Adrenal gland (tissue), 12 donors: ENCODE results near the gene BIN2. TPM values are rescaled to one million over a fixed set of nuclear protein-coding genes. Genes with fewer than 3 reads are reported as not detected.
"Not testable (repeated sequence)": the region's sequence is repeated elsewhere in the genome, so short reads cannot be mapped to it uniquely, and the experiment has no call there.

Experiments
- DNase-seq, 7 donors: peaks; one replicate each; pipeline ENCODE4 v3.0.0-alpha.2; 2019 to 2020
- H3K27ac ChIP-seq, 5 donors: fragments of 200-600 bp; sonication (generic) in 4 of 5; 1 replicate in 3 of 5; 2 replicates in 2 of 5; pipeline versions ENCODE4 v1.5.1 to v1.8.0; 2016 to 2020; ENCODE audit warnings: mild to moderate bottlenecking in 1 of 5
- H3K27me3 ChIP-seq: fragments of 200-600 bp; 2 replicates; pipeline ENCODE4 v1.8.0; 2021
- H3K36me3 ChIP-seq, 2 donors: fragments of 200-600 bp; replicated peaks in 1 of 2; 1 replicate in 1 of 2; 2 replicates in 1 of 2; pipeline versions ENCODE4 v1.5.1 to v1.8.0; 2018 to 2022
- H3K4me1 ChIP-seq, 2 donors: fragments of 200-600 bp; replicated peaks in 1 of 2; 1 replicate in 1 of 2; 2 replicates in 1 of 2; pipeline versions ENCODE4 v1.5.1 to v1.8.0; 2018 to 2021
- H3K4me3 ChIP-seq, 4 donors: fragments of 200-600 bp; sonication (generic) in 3 of 4; one replicate each; pipeline ENCODE4 v1.5.1; 2016 to 2018
- H3K9me3 ChIP-seq, 3 donors: fragments of 200-600 bp; sonication (generic) in 1 of 3; replicated peaks in 1 of 3; 1 replicate in 2 of 3; 2 replicates in 1 of 3; pipeline versions ENCODE4 v1.5.1 to v1.8.0; 2016 to 2021
- POLR2A ChIP-seq, 2 donors: fragments of 450-650 bp; IDR thresholded peaks; one replicate each; pipeline ENCODE4 v1.6.1; 2017; ENCODE audit warnings: antibody characterized with exemption in 2 of 2, mild to moderate bottlenecking in 2 of 2, moderate library complexity in 1 of 2
- WGBS, 4 donors: extraction: QIAGEN DNeasy Blood & Tissue Kit in 2 of 4; methylation state at CpG; one replicate each; pipeline versions ENCODE4 v1.1.5 to v1.1.7; 2013 to 2017; 5-methylcytosine and 5-hydroxymethylcytosine counted together
- intact Hi-C, 2 donors: fragments of 100-400 bp; cut with DNase I; formaldehyde crosslinking; loops; one replicate each; pipeline versions ENCODE4 v1.14.1 to v1.15.0; 2022 to 2023
- polyA plus RNA-seq, 3 donors: library from polyadenylated mRNA; stranded (reverse); fragments of 200-250 nt in 2 of 3; fragments of 350-450 nt in 1 of 3; fragmentation: Illumina TruSeq in 1 of 3; extraction: RNeasy Lipid Tissue Mini Kit (QIAGEN cat#74804) in 1 of 3; gene quantifications; one replicate each; pipeline ENCODE4 v1.2.3, GENCODE V29; 2013 to 2014
- total RNA-seq, 9 donors: library from RNA; depleted of rRNA in 4 of 9; stranded (reverse); fragments of >200 nt in 4 of 9; fragments of 120-200 nt in 1 of 9; fragmentation: NEBNext Ultra II Directional in 1 of 9; extraction: Animal tissue kit (Norgen Biotek cat#: 25700) in 1 of 9; gene quantifications; one replicate each; pipeline versions ENCODE4 v1.1.0 to v1.2.4, GENCODE V29; 2013 to 2023
- TF ChIP-seq, protein P1 (sequence below), 6 experiments: fragments of 450-650 bp in 4 of 6; fragments of 200-600 bp in 2 of 6; sonication (generic) in 1 of 6; IDR thresholded peaks; 1 replicate in 5 of 6; 2 replicates in 1 of 6; pipeline versions ENCODE4 v1.5.1 to v1.8.0; 2016 to 2021; ENCODE audit warnings: antibody characterized with exemption in 6 of 6, mild to moderate bottlenecking in 2 of 6, moderate library complexity in 1 of 6
- donor health status: healthy with polysubstance abuse.
- donor health status: Bipolar disorder and iron deficiency.
- donor health status: DM: yes; HTN: yes; CAD: no.
- donor health status: DM: no; HTN: no; CAD: no.
- donor health status: DM: no; HTN: no; CAD: no.
- donor health status: DM: yes; HTN: yes; CAD: no.

The BIN2 gene
- total and polyA plus RNA-seq, 12 donors: 2.3 to 16.6 (median 6.1) TPM

DNA sequence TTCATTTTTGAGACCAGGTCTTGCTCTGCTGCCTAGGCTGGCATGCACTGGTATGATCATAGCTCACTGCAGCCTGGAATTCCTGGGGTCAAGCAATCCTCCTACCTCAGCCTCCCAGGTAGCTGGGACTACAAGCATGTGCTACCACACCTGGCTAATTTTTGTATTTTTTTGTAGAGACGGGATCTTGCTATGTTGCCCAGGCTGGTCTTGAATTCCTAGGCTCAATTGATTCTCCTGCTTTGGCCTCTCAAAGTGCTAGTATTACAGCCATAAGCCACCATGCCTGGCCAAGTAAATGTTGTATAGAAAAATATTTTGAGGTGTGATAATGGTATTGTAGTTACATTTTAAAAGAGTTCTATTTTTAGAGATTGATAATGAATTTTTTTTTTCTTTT lies 12.6 kb downstream of the BIN2 start:
- 85 to 100% (median 93%) methylated on average over 1 of the region's 1 CpG for WGBS, 4 donors
- intact Hi-C loops: no loop called here
- no peak for TF ChIP-seq POLR2A (IDR thresholded peaks at IDR 0.05)
- TF ChIP-seq, protein P1, sequence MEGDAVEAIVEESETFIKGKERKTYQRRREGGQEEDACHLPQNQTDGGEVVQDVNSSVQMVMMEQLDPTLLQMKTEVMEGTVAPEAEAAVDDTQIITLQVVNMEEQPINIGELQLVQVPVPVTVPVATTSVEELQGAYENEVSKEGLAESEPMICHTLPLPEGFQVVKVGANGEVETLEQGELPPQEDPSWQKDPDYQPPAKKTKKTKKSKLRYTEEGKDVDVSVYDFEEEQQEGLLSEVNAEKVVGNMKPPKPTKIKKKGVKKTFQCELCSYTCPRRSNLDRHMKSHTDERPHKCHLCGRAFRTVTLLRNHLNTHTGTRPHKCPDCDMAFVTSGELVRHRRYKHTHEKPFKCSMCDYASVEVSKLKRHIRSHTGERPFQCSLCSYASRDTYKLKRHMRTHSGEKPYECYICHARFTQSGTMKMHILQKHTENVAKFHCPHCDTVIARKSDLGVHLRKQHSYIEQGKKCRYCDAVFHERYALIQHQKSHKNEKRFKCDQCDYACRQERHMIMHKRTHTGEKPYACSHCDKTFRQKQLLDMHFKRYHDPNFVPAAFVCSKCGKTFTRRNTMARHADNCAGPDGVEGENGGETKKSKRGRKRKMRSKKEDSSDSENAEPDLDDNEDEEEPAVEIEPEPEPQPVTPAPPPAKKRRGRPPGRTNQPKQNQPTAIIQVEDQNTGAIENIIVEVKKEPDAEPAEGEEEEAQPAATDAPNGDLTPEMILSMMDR (IDR thresholded peaks at IDR 0.05): no peak
- H3K36me3 ChIP-seq: no peaks in the 10 kb centered on the region
- no peak for DNase-seq
- no peaks in the 10 kb centered on the region for H3K9me3 ChIP-seq
- H3K27me3 ChIP-seq: no peaks in the 10 kb centered on the region
- H3K4me3 ChIP-seq: no peak overlapping the region
- peaks cover 0 to 11% of the 10 kb centered on the region in 2 donors for H3K4me1 ChIP-seq
- no peak overlapping the region for H3K27ac ChIP-seq

DNA sequence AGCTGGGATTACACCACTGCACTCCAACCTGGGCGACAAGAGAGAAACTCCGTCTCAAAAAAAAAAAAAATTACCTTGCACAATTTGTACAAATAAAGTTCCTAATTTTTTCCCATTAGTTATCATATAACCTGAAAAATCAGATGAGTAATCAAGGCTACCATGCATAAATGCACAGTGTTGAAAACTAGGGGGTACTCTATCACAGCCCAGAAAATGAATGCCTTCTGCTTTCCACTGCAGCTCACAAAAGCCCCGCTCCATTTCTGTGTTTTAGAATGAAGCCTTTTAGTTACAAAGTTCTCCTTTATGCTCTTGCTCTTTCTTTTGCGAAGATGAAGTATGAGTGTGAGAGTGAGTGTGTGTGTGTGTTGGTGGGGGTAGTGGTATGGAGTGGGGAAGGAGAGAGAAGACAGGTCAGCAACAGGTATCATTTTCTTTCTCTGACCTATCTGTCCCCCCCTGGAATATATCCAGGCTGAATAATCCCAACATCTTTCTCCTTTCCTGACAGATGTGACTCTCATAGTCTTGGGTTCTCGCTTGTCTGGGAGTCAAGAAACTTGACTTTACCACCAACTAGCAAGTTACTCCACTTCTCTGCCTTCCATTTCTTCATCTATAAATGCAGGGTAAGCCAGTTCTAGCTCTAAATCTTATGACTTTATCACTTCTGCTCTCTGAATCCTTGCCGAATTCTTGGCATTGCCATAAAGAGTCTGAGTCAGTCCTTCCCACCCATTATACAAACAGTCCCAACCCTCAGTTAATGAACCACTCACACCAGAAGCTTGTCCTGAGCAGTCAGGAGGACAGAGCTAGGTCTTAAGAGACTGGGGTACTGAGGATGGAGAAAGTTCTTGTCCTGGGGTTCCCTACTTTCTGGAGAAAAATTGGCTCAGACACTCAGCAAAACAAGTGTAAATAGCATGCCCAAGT lies 16.1 kb downstream of the BIN2 start:
- peak in 2 of 7 donors; percentile 20 to 29 for DNase-seq
- intact Hi-C loops: no loop called here
- Histone ChIP-seq H3K27me3 (no peaks in the 10 kb centered on the region), H3K36me3 (no peaks in the 10 kb centered on the region), H3K4me3 (no peak overlapping the region), H3K27ac (no peak overlapping the region), H3K9me3 (no peaks in the 10 kb centered on the region), H3K4me1 (peaks cover 0 to 11% of the 10 kb centered on the region in 2 donors)
- TF ChIP-seq POLR2A (IDR thresholded peaks at IDR 0.05): no peak
- TF ChIP-seq, protein P1 (IDR thresholded peaks at IDR 0.05): no peak
- 70 to 81% (median 78%) methylated on average over 6 of the region's 6 CpGs for WGBS, 4 donors

DNA sequence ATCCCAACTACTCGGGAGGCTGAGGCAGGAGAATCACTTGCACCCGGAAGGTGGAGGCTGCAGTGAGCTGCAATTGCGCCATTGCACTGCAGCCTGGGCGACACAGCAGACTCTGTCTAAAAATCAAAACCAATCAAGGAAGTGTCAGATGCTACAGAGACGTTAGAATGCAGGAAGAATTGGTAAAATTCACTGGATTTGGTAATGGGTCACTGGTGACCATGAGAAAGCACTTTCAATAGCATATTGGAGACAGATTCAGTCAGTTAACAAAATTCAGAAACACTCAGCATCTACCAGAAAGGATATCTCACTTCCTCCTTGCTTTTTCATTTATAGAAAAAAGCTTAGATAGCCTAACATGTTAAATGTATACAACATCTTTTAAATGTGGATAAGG lies 17.5 kb downstream of the BIN2 start:
- TF ChIP-seq, protein P1 (IDR thresholded peaks at IDR 0.05): no peak
- Histone ChIP-seq H3K27me3 (no peaks in the 10 kb centered on the region), H3K9me3 (no peaks in the 10 kb centered on the region), H3K4me1 (peaks cover 0 to 4% of the 10 kb centered on the region in 2 donors), H3K4me3 (no peak overlapping the region), H3K27ac (no peak overlapping the region), H3K36me3 (no peaks in the 10 kb centered on the region)
- no peak for DNase-seq
- WGBS, 4 donors: 76 to 86% (median 82%) methylated on average over 5 of the region's 5 CpGs
- intact Hi-C loops: no loop called here

DNA sequence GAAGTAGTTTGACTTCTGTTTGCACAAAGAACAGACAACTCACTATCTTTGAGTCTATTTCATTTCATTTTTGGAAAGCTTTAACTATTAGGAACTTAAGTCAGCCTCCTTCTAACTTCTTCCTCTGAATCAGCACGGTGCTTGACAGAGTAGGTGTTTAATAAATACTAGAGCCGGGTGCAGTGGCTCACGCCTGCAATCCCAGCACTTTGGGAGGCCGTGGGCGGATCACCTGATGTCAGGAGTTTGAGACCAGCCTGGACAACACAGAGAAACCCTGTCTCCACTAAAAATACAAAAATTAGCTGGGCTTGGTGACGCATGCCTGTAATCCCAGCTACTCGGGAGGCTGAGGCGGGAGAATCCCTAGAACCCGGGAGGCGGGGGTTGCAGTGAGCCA lies 23.2 kb downstream of the BIN2 start:
- 84 to 92% (median 86%) methylated on average over 10 of the region's 10 CpGs for WGBS, 4 donors
- H3K36me3 ChIP-seq: not testable (repeated sequence)

DNA sequence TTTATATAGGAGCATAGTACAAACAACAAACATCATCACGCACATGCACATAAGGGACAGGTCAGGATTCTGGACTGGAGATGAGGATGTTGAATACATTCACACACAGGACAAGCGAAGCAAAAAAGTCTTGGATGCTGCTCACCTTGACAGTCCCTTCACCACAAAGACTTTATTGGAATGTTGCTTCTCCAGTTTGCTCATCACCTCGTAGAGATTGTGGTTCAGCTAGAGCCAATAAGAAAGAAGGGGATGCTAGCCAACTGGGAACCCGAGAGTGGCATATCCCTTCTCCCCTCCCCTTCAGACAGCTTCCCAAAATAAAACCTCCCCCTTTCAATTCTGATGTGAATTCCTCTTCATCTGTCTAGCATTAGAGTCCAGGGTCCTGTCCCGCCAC lies 28.3 kb downstream of the BIN2 start:
- no peak for DNase-seq
- Histone ChIP-seq H3K4me3 (no peak overlapping the region), H3K9me3 (no peaks in the 10 kb centered on the region), H3K27me3 (no peaks in the 10 kb centered on the region), H3K36me3 (no peaks in the 10 kb centered on the region), H3K27ac (no peak overlapping the region), H3K4me1 (no peaks in the 10 kb centered on the region)
- TF ChIP-seq, protein P1 (IDR thresholded peaks at IDR 0.05): no peak
- no peak for TF ChIP-seq POLR2A (IDR thresholded peaks at IDR 0.05)
- WGBS, 4 donors: 80 to 90% (median 87%) methylated on average over 5 of the region's 5 CpGs
- intact Hi-C loops: no loop called here

More for the DNA sequence above, 23.2 kb downstream of the BIN2 start:
- H3K9me3 ChIP-seq, H3K4me1 ChIP-seq, H3K27ac ChIP-seq, DNase-seq, H3K27me3 ChIP-seq, intact Hi-C loops, H3K4me3 ChIP-seq: not testable (repeated sequence)

DNA sequence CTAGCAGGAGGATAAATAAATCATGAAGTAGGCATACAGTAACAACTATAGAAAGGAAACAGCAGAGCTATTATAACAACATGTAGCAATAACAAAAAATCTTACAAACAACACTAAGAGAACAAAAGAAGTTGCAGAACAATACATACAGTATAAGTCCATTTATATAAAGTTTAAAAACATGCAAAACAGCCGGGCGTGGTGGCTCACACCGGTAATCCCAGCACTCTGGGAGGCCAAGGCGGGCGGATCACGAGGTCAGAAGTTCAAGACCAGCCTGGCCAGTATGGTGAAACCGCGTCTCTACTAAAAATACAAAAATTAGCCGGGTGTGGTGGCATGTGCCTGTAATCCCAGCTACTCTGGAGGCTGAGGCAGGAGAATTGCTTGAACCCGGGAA lies 29.9 kb downstream of the BIN2 start:
- DNase-seq, H3K9me3 ChIP-seq, H3K36me3 ChIP-seq, H3K27me3 ChIP-seq, H3K27ac ChIP-seq, H3K4me3 ChIP-seq, H3K4me1 ChIP-seq, intact Hi-C loops: not testable (repeated sequence)
- WGBS, 4 donors: 85 to 90% (median 87%) methylated on average over 10 of the region's 10 CpGs
